GM21390 (cell line): Measurements from ENCODE around the gene ADK.
"Not testable (repeated sequence)": the region's sequence is repeated elsewhere in the genome, so short reads cannot be mapped to it uniquely, and the experiment has no call there.

Experiments used
- ATAC-seq: cut with Tn5 transposase; IDR thresholded peaks from one replicate; pipeline ENCODE4 v1.9.1; 2021; ENCODE audit not compliant: unreplicated experiment

Gene ADK

DNA sequence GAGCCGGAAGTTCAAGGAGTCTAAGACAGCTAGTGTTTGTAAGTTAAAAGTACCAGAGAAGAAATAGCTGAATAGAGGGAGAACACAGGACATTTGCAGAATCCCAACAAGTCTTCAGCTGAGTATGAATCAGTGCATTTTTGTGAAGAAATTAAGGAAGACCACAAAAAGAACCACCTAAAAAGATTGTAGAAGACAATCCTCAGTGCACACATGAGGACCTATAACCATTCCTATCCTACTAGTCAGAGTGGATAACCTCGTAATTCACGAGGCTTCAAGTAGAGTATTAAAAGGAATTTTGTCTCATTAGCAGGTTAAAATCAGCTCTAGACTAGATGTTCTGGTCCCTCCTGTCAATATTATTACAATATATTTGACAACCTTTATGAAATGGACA, 380.0 kb downstream of the ADK start:
- no peak for ATAC-seq

DNA sequence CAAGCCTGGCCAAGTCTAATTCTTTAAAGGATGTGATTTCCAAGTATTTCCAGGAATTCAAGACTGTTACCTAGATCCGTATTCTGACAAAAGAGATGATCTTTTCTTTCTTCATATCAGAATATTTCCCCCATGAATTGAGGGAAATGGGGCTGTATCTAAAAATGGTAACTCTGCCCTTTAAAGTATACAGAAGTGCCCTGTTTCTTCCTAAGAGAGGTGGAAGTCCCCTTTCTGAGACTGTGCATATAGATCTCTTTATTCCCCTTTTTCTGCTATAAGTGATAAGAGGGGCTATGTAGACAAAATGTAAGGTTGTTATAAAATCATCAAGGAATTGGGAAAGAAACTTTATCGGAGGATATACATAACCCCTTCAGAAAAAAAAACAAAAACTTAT, 388.3 kb downstream of the ADK start:
- no peak for ATAC-seq

DNA sequence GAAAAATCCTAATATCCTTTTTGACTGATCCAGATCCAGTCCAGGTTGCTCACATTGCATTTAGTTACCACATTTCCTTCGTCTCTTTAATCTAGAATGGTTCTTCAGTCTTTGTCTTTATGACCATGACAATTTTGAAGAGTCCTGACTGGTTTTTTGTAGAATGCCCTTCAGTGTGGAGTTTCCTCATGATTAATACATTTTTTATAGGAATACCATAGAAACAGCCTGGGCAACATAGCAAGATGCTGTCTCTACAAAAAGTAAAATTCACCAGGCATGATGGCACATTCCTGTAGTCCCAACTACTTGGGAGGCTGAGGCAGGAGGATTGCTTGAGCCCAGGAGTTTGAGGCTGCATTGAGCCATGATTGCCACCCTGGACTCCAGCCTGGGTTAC, 390.4 kb downstream of the ADK start:
- no peak for ATAC-seq

DNA sequence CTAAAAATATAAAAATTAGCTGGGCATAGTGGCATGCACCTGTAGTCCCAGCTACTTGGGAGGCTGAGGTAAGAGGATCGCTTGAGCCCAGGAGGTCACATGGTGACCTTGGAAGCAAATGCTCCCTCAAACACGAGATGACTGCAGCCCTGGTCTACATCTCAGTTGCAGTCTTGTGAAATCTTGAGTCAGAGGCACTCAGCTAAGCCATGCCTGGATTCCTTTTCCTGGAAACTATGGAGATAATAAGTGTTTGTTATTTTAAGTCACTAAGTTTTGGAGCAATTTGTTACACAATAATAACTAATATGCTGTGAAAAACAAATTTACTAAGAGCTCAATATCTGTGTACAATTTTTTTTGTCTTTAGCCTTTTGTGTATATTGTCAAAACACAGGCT, 391.1 kb downstream of the ADK start:
- no peak for ATAC-seq

DNA sequence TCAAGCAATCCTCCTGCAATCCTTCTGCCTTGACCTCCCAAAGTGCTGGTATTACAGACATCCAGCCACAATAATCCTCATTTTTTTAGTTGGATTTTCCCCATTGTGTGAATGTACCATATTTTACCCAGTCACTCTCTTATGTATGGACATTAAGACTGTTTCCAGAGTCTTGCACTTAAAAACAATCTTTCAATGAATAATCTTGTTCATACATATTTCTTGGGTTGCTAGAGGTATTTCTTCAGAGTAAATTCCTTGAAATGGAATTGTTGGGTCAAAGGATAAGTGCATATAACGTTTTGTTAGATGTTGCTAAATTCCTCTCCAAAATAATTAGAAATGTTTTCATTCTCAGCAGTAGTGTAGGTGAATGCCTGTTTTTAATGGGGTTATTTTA, 392.3 kb downstream of the ADK start:
- ATAC-seq = no peak

DNA sequence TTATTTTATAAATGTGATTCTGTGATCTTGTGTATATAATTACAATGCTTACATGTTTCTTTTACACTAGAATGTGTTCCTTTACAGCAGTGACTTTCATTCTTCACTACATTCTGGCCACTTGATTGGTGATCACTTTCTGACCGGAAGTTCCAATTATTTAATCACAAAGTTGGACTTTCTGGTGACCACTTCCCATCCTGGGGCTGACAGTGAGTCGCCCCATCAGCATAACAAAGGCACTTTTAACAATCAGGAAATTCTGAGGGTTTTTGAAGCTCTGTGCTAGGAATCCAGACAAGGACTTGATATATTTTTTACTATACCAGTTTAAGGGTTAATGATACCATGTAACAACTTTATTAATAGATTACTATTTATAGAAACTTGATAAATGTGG, 393.1 kb downstream of the ADK start:
- ATAC-seq = no peak

DNA sequence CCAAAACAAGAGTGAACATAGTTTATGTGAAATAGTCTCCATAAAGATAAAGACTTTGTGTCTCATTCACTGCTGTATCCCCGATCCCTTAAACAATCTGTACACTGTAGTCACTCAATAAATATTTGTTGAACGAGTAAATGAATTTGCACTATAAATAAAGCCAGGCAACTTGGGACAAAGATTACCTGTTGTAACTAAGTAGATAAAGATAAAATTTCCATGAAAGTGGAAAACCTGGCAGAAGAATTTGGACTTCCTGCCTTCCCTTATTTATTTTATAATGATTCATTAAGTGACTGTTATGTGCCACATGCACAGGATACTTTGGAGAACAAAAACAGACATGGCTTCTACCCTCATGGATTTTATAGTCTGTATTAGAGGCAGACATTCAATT, 397.7 kb downstream of the ADK start:
- no peak for ATAC-seq

DNA sequence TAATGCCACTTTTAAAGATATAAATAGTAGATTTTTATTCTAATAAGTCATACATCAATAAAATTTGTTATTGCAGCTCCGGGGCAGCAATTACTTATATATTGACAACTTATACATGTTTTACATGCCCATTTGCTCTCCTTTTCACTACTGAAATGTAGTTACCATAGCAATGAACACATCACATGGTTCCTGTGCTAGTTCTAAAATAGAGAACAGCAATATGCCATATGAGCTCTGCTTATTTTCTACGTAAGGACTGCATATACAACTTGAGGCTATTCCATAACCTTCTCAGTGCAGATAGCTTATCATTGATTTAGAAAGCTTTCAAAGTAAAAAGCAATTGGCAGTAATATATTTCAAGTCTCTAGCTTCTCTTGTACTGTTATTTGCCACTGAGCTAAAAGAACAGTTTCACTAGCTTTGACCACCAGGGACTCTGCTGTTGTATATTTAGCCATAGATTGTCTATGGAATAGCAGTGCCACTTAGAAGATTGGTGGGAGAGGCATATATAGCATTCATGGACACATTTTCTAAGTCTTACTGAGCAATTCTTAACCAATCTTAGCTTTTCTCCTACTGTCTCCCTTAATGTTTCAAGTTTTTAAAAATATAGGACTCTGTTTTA, 405.2 kb downstream of the ADK start:
- no peak for ATAC-seq

DNA sequence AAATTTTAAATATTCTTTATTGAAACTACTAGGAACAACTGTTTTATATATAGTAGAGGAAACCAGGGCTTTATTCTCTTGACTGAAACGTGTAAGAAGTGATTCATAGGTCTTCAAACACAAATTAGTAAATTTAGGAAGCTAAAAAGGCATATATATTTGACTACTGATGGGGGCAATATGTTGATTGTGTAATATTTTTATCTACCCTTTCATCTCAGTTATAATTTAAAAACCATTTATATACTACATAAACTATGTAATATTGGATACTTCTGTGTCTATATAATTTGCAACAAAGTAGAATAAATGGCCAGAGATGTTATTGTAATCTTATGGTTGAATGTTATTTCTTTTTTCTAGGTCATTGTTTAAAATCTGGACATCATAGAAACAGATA, 406.1 kb downstream of the ADK start:
- no peak for ATAC-seq

DNA sequence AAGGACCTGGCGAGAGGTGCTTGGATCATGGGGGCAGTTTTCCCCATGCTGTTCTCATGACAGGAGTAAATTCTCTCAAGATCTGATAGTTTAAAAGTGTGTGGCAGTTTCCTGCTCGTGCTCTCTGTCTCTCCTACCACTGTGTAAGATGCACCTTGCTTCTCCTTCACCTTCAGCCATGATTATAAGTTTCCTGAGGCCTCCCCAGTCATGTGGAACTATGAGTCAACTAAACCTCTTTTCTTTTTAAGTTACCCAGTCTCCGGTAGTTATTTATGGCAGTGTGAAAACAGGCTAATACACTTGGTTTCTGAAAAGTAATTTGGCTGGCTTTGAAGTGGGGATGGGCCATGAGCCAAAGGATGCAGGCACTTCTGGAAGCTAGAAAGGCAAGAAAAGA, 407.4 kb downstream of the ADK start:
- no peak for ATAC-seq

DNA sequence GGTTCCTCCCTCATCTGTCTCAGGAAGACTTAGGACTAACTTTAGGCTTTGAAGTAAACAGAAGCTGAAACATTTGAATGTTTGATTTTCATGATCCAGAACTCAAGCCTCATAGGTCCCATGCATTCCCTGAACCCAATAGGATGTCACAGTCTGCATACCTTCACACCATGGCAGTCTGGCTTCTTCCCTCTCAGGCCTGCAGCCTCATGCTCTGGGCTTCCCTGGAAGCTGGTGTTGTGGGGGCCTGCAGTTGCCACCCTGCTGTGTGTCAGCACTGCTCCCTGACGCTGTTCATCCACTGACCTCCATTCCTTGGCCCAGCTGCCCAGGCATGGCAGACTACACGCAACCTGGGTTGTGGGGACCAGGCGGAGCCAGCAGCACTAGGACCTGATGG, 407.9 kb downstream of the ADK start:
- ATAC-seq = no peak

DNA sequence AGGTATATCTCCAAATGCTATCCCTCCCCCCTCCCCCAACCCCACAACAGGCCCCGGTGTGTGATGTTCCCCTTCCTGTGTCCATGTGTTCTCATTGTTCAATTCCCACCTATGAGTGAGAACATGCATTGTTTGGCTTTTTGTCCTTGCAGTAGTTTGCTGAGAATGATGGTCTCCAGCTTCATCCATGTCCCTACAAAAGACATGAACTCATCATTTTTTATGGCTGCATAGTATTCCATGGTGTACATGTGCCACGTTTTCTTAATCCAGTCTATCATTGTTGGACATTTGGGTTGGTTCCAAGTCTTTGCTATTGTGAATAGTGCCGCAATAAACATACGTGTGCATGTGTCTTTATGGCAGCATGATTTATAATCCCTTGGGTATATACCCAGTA, 417.9 kb downstream of the ADK start:
- not testable (repeated sequence) for ATAC-seq

DNA sequence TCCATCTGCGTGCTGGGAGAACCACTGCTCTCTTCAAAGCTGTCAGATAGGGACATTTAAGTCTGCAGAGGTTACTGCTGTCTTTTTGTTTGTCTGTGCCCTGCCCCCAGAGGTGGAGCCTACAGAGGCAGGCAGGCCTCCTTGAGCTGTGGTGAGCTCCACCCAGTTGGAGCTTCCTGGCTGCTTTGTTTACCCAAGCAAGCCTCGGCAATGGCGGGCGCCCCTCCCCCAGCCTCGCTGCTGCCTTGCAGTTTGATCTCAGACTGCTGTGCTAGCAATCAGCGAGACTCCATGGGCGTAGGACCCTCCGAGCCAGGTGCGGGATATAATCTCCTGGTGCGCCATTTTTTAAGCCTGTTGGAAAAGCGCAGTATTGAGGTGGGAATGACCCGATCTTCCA, 422.5 kb downstream of the ADK start:
- ATAC-seq = not testable (repeated sequence)

DNA sequence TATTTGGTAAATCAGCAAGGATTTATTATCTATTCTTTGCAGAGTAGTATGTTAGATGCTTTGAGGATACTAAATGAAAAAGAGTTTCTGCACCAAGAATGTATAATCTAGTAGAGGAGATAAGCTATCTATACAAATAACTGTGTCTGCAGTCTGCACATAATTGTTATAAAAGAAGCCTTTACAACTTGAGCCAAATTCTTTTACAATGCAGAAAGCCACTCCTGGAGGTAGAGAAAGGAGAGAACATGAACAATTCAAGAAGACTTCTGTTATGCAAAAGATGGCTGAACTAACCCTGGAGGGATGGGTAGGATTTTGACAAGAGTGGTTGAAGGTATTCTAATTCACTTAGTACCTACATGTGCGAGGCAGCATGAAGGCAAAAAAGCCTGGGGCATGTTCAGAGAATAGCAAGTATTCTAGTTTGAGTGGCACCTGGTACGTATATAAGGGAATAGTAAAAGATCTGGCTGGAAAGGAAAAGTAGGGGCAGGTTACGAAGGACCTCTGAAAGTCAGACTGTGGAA, 424.2 kb downstream of the ADK start:
- ATAC-seq = no peak

DNA sequence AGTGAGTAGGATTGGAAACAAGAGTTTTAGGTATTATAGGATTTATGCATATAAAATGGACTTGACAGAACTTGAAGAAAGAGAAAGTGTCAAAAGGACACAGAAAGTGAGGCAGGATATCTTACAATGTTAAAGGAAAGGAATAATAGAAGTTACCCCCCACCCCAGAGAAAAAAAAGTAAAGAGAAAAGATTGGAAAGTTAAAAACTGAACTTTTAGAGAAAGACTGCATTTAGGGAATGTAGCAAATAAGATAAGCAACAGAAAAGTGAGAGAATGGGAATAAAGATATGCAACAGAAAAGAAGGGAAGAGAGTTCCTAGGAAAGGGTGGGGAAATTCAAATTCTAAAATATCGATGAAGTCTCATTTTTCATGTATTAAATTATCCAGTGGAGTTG, 424.9 kb downstream of the ADK start:
- ATAC-seq = no peak

DNA sequence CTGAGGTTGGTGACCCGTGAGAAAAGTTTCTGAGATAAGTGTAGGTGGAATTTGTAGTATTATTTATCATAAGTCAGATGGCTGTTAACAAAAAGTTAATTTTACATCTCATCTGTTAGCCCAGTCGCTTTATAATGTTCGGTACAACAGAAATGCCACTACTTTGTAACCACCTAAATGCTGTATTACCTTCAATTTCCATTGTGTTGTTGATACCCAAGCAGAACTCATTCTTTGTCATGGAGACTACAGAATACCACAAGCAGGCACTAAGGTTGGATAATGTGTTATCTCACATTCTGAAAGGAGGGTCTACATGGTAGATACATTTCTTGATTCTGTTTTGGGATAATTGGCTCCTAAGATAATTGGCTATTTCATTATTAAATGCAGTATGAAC, 425.6 kb downstream of the ADK start:
- ATAC-seq = no peak

DNA sequence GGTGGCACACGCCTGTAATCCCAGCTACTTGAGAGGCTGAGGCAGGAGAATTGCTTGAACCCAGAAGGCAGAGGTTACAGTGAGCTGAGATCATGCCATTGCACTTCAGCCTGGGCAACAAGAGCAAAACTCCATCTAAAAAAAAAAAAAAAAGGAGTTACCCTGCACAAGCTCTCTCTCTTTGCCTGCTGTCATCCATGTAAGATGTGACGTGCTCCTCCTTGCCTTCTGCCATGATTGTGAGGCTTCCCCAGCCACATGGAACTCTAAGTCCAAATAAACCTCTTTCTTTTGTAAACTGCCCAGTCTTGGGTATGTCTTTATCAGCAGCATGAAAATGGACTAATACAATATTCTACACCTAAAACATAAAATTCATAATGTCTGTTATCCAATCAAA, 429.4 kb downstream of the ADK start:
- ATAC-seq = not testable (repeated sequence)

DNA sequence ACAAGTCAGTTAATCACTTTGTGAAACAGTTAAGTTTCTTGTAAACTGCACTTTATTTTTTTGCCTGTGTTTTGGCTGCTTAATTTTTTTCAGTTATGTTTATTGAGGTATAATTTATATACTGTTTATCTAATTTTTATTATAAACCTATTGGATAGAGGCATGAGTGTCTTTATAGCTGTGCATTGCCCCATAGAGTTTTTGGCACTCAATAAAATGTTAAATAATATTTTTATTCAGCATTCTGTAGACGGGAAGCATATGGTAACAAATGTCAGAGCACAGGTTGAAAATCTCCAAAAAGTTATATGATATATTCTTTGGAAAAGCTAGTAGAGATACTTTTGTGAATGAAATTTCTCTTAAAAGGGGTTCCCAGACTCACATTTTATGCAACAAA, 431.5 kb downstream of the ADK start:
- no peak for ATAC-seq

DNA sequence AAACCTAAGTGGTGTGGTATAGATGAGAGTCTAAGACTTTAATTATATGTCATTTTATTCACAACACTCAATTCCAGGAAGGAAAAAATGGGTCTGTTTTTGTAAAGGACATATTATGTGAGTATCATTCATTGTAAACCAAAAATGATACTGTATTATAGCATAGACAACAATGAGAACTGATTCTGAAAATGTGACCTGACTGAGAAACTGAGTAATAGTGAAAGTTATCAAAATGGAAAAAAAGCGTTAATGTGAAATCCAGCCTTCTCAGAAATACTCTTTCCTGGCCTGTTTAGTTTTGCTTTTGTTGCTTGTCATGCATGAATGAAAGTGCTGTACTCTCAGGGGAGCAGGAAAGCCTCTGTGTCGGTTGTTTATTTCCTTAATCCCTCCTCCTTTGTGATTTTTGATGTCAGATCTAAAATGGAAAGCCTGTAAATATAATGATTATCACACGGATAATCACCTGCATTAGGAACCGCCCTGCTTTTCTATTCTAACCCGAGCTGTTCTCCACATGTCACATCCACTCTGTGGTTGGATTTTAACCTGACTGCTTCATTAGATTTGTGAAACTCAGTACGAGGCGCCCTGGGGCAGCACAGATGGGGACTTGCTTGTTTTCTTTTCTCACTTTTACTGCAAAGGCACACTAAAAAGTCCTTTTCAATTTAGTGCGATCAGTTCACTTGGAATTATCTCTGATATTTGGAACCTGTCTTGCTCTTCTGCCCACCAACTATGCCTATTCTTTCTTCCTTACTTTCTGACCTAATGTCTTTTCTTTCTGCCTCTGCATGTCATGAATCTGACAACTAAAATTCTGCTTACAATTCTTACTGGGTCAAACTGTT, 434.4 kb downstream of the ADK start:
- peak; percentile 63 for ATAC-seq

DNA sequence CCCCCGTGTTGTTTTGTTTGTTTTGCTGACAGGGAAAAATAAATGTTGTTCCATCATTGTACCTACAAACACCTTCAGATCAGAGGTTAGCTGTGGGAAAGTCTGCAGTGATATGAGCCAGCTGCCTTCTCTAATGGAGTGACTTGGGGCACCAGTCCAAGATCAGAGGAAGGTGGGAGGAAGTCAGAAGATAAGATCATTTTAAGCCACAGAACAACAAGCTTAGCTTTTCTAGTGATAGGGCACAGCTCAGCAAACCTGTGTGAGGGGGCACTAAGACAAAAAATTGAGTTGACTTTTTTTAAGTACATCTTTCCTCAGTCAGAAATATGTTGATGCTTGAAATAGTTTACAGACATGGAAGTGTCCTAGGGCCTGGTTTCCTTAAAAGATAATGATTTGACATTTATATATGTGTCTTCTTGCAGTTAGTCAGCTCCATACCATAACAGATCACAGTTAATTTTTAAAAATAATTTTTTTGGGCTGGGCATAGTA, 435.1 kb downstream of the ADK start:
- no peak for ATAC-seq

DNA sequence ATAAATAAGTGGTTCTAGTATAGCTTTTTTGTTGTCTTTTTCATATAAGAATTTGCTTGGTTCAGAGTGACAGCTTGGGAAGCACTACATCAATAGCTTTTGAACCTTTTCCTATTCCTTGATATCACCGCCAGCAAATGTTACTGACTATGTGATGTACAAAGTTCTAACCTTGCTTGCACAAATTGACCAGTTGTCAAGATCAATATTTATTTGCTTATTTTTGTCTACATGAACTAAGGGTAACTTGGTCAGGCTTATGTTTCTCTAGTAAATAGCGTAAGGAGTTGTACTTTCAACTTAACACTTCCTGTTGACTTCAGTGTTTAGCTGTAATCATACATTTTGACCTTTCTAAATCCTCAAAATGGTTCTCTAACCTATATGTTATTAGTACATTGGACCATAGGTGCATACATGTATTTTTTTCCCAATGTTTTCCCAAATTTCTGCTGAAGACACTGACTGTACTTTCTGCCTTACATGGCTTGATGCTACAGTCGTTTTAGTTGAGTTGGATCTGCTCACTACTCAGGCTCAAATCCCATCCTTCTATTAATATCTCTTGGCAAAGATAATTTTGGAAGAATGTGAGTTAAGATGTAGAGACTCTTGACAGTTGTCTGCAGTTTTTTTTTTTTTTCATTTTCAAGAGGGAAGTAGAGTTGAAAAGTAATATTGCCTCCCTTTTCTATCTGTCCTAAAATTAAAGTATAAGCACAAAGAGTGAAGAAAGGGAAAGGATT, 436.3 kb downstream of the ADK start:
- no peak for ATAC-seq

DNA sequence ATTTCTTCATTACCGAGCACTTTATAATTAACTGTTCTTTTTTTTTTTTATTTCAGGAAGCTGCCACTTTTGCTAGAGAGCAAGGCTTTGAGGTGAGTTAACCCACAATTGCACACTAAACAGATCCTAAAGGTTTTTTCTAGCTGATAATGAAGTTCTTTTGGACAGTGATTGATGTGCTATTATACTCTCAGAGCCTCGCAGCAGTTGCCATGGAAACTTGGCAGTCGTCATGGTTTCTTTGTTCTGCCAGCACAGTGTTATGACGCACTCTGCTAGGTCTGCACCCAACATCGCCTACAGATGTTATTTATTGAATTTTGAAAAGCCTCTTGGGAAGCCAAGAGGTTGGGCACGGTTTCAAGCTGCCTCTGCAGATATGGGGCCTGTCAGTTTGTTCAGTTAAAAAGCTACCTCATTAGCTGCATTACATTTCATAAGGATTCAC, 438.2 kb downstream of the ADK start:
- no peak for ATAC-seq
